ENCODE results near the gene AGAP2. TPM values are rescaled to one million over a fixed set of nuclear protein-coding genes. Genes with fewer than 3 reads are reported as not detected.

AGAP2 gene
- total RNA-seq, 1 donor from 2014 or later: 0.14 TPM

DNA sequence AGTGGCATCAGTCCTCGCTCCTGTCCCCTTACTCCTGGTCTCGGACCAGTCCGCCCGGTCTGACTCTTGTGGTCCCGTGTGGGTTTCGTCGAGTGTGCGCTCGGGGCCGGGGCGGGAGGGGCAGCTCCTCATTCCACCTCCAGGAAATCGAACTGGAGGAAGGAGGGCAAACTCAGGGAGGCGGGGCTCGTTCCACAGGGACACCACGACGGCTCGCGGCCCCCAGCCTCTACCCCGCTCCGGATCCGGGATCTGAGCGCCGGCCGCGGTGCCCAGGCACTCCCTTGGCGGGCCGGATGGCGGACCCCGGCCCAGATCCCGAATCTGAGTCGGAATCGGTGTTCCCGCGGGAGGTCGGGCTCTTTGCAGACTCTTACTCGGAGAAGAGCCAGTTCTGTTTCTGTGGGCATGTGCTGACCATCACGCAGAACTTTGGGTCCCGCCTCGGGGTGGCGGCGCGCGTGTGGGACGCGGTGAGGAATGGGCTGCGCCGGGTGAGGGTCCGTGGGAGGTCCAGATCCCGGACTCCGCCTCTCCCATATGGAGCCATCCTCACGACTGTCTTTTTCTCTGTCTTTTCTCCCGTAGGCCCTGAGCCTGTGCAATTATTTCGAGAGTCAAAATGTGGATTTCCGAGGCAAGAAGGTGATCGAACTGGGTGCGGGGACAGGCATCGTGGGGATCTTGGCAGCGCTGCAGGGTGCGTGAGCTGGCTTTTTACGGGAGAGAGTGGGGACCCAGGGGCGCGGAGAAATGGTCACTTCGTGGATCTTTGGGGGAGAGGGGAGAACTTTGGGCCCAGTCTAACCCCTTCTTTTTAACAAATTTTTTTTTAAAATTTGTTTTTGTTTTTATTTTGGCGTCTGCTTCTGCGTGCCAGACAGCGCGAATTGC, 34.1 kb upstream of the AGAP2 start, which contains the start of gene EEF1AKMT3:
Gene EEF1AKMT3, plus strand, starts transcription at position 186 of the 894 bp plus-strand sequence. Its CDS starts 111 bp downstream, at position 297.
- DNase-seq (ENCODE audit: low read depth) (no peak), FAIRE-seq (no peak)
- peak within 1 kb of the TSS; percentile 96 for H3K27ac ChIP-seq (ENCODE audit: low read depth, low read length)
- H3K4me2 ChIP-seq (ENCODE audit: low read length): peak within 1 kb of the TSS; percentile 95
- peaks cover 18% of the 10 kb centered on the region for H3K36me3 Mint-ChIP-seq (ENCODE audit: low read depth, unreplicated experiment)
- peak within 1 kb of the TSS; percentile 86 for H3K4me3 Mint-ChIP-seq (ENCODE audit: unreplicated experiment)
- no peaks in the 10 kb centered on the region for H4K20me1 ChIP-seq (ENCODE audit: insufficient read depth, low read length)
- peaks cover 16% of the 10 kb centered on the region for H3K79me2 ChIP-seq (ENCODE audit: insufficient read depth, low read length)
- peaks cover 6% of the 10 kb centered on the region for H3K4me1 Mint-ChIP-seq (ENCODE audit: low read depth, unreplicated experiment)
- peak within 1 kb of the TSS; percentile 99 for H3K27ac Mint-ChIP-seq (ENCODE audit: unreplicated experiment)
- peaks cover 9% of the 10 kb centered on the region for H3K4me1 ChIP-seq (ENCODE audit: insufficient read depth, low read length)
- peaks cover 2% of the 10 kb centered on the region for H3K36me3 ChIP-seq (ENCODE audit: insufficient read depth, low read length)
- peak within 1 kb of the TSS; percentile 97 for H3K9ac ChIP-seq (ENCODE audit: low read length)
- TF ChIP-seq EZH2 (IDR thresholded peaks at IDR 0.05; ENCODE audit: insufficient read depth, low read length): no peak
- TF ChIP-seq, protein P1, sequence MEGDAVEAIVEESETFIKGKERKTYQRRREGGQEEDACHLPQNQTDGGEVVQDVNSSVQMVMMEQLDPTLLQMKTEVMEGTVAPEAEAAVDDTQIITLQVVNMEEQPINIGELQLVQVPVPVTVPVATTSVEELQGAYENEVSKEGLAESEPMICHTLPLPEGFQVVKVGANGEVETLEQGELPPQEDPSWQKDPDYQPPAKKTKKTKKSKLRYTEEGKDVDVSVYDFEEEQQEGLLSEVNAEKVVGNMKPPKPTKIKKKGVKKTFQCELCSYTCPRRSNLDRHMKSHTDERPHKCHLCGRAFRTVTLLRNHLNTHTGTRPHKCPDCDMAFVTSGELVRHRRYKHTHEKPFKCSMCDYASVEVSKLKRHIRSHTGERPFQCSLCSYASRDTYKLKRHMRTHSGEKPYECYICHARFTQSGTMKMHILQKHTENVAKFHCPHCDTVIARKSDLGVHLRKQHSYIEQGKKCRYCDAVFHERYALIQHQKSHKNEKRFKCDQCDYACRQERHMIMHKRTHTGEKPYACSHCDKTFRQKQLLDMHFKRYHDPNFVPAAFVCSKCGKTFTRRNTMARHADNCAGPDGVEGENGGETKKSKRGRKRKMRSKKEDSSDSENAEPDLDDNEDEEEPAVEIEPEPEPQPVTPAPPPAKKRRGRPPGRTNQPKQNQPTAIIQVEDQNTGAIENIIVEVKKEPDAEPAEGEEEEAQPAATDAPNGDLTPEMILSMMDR (IDR thresholded peaks at IDR 0.05; ENCODE audit: insufficient read depth, low read depth, low read length): no peak
- peak within 1 kb of the TSS; percentile 85 for H3K4me3 ChIP-seq (ENCODE audit: insufficient read depth, low read depth, low read length)
- H3K9me3 ChIP-seq (ENCODE audit: insufficient read depth, low read depth, low read length): no peaks in the 10 kb centered on the region
- H3K27me3 ChIP-seq (ENCODE audit: insufficient read depth, low read length): no peaks in the 10 kb centered on the region
- H3K9me3 Mint-ChIP-seq (ENCODE audit: unreplicated experiment): no peaks in the 10 kb centered on the region
- peaks cover 2% of the 10 kb centered on the region for H3K27me3 Mint-ChIP-seq (ENCODE audit: low read depth, unreplicated experiment)
- H2AFZ ChIP-seq (ENCODE audit: low read depth, low read length): peak within 1 kb of the TSS; percentile 97

DNA sequence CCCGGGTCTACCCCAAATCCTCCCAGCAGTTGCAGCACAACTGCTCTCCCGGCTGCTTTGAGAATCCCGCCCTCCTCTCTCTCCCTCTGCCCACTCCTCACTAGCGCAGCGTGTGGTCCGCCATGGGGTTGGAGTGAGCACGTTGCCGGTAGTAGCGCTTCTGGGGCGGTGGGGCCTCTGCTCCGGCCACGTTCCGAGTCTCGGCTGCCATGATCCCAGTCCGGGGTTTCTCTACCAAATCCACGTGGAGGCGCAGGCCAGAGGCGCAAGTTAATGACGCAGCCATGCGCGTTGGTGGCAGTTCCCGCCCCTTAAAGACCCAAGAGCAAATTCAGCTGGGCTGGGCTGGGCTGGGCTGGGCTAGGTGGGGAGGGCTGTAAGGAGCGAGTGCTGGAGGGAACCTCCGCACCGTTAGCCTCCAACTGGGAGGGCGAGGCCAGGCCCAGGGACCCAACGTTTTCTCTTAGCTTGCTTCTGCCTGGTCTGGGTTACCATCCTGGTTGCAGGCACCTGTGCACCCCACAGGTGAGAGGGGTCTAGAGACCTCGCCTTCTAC, 33.4 kb upstream of the AGAP2 start, which contains the start of gene METTL1:
Gene METTL1, minus strand, starts transcription at position 233 of the 556 bp plus-strand sequence. Its CDS starts 22 bp downstream, at position 211.
- Histone ChIP-seq H3K27me3 (ENCODE audit: insufficient read depth, low read length) (peaks cover under 1% of the 10 kb centered on the region), H3K27ac (ENCODE audit: low read depth, low read length) (peak within 1 kb of the TSS; percentile 96), H3K36me3 (ENCODE audit: insufficient read depth, low read length) (peaks cover 2% of the 10 kb centered on the region), H3K4me3 (ENCODE audit: insufficient read depth, low read depth, low read length) (peak within 1 kb of the TSS; percentile 85), H3K4me1 (ENCODE audit: insufficient read depth, low read length) (peaks cover 12% of the 10 kb centered on the region), H2AFZ (ENCODE audit: low read depth, low read length) (peak within 1 kb of the TSS; percentile 97), H4K20me1 (ENCODE audit: insufficient read depth, low read length) (no peaks in the 10 kb centered on the region), H3K9ac (ENCODE audit: low read length) (peak within 1 kb of the TSS; percentile 97), H3K4me2 (ENCODE audit: low read length) (peak within 1 kb of the TSS; percentile 95), H3K79me2 (ENCODE audit: insufficient read depth, low read length) (peaks cover 16% of the 10 kb centered on the region), H3K9me3 (ENCODE audit: insufficient read depth, low read depth, low read length) (no peaks in the 10 kb centered on the region)
- peak within 1 kb of the TSS; percentile 99 for H3K27ac Mint-ChIP-seq (ENCODE audit: unreplicated experiment)
- no peaks in the 10 kb centered on the region for H3K9me3 Mint-ChIP-seq (ENCODE audit: unreplicated experiment)
- FAIRE-seq: no peak
- peaks cover 18% of the 10 kb centered on the region for H3K36me3 Mint-ChIP-seq (ENCODE audit: low read depth, unreplicated experiment)
- H3K4me3 Mint-ChIP-seq (ENCODE audit: unreplicated experiment): peak within 1 kb of the TSS; percentile 86
- H3K27me3 Mint-ChIP-seq (ENCODE audit: low read depth, unreplicated experiment): peaks cover 9% of the 10 kb centered on the region
- DNase-seq (ENCODE audit: low read depth): peak; percentile 94
- TF ChIP-seq, protein P1 (IDR thresholded peaks at IDR 0.05; ENCODE audit: insufficient read depth, low read depth, low read length): no peak
- no peak for TF ChIP-seq EZH2 (IDR thresholded peaks at IDR 0.05; ENCODE audit: insufficient read depth, low read length)
- peaks cover 6% of the 10 kb centered on the region for H3K4me1 Mint-ChIP-seq (ENCODE audit: low read depth, unreplicated experiment)
